HK-2 (cell line): ENCODE data around the gene CAMTA1.
"Not testable (repeated sequence)": the region's sequence is repeated elsewhere in the genome, so short reads cannot be mapped to it uniquely, and the experiment has no call there.

Experiments
- DNase-seq: peaks from one replicate; pipeline ENCODE4 v3.0.0-alpha.2; 2018; ENCODE audit not compliant: unreplicated experiment

The CAMTA1 gene, protein sequence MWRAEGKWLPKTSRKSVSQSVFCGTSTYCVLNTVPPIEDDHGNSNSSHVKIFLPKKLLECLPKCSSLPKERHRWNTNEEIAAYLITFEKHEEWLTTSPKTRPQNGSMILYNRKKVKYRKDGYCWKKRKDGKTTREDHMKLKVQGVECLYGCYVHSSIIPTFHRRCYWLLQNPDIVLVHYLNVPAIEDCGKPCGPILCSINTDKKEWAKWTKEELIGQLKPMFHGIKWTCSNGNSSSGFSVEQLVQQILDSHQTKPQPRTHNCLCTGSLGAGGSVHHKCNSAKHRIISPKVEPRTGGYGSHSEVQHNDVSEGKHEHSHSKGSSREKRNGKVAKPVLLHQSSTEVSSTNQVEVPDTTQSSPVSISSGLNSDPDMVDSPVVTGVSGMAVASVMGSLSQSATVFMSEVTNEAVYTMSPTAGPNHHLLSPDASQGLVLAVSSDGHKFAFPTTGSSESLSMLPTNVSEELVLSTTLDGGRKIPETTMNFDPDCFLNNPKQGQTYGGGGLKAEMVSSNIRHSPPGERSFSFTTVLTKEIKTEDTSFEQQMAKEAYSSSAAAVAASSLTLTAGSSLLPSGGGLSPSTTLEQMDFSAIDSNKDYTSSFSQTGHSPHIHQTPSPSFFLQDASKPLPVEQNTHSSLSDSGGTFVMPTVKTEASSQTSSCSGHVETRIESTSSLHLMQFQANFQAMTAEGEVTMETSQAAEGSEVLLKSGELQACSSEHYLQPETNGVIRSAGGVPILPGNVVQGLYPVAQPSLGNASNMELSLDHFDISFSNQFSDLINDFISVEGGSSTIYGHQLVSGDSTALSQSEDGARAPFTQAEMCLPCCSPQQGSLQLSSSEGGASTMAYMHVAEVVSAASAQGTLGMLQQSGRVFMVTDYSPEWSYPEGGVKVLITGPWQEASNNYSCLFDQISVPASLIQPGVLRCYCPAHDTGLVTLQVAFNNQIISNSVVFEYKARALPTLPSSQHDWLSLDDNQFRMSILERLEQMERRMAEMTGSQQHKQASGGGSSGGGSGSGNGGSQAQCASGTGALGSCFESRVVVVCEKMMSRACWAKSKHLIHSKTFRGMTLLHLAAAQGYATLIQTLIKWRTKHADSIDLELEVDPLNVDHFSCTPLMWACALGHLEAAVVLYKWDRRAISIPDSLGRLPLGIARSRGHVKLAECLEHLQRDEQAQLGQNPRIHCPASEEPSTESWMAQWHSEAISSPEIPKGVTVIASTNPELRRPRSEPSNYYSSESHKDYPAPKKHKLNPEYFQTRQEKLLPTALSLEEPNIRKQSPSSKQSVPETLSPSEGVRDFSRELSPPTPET (N-terminal part only)

DNA sequence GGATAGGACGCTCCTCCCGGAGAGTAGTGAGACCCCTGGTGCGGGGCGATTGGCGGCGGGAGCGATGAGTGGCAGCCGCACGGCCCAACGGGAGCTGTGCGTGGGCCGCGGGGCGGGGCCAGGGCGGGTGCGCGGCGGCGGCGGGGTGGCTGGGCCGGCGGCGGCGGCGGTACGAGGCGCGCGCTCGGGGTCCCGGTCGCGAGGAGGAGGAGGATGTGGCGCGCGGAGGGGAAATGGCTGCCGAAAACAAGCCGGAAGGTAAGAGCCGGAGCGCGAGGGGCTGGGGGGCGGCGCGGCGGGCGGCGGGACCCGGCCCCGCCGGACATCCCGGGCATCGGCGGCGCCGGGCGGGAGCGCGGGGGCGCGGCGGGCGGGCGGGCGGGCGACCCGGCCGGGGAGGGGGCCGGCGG is at the start of gene CAMTA1:
Gene CAMTA1 (plus strand): TSS at position 137 of the 410 bp plus-strand sequence. CDS start 77 bp downstream, at position 214.
- no peak for DNase-seq

DNA sequence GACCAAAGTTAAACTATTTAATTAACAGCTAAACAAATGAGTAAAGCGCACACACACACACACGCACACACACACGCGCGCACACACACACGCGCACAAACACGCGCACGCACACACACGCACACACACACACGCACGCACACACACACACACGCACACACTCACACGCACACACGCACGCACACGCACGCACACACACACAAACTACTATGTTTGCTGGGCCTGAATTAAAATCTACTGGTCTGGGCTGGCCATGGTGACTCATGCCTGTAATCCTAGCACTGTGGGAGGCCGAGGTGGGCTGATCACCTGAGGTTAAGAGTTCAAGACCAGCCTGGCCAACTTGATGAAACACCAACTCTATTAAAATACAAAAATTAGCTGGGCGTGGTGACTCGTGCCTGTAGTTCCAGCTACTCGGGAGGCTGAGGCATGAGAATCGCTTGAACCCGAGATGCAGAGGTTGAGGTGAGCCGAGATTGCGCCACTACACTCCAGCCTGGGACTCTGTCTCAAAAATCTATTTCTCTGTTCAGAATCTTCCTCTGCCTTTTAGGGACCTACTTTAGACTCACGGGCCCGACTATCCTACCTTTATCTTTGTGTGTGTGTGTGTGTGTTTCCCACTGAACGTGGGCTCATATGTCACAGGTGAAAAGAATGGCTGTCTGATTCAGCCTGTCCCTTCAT is 46.1 kb upstream of the CAMTA1 start:
- no peak for DNase-seq

DNA sequence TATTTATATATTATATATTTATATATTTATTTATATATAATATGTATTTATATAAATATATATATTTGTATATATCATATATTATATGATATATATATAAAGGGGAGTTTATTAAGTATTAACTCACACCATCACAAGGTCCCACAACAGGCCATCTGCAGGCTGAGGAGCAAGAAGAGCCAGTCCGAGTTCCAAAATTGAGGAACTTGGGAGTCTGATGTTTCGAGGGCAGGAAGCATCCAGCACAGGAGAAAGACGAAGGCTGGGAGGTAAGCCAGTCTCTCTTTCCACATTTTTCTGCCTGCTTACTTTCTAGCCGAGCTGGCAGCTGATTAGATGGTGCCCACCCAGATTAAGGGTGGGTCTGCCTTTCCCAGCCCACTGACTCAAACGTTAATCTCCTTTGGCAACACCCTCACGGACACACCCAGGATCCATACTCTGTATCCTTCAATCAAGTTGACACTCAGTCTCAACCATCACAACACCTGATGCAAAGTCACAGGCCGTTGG is 42.5 kb upstream of the CAMTA1 start:
- DNase-seq = not testable (repeated sequence)

DNA sequence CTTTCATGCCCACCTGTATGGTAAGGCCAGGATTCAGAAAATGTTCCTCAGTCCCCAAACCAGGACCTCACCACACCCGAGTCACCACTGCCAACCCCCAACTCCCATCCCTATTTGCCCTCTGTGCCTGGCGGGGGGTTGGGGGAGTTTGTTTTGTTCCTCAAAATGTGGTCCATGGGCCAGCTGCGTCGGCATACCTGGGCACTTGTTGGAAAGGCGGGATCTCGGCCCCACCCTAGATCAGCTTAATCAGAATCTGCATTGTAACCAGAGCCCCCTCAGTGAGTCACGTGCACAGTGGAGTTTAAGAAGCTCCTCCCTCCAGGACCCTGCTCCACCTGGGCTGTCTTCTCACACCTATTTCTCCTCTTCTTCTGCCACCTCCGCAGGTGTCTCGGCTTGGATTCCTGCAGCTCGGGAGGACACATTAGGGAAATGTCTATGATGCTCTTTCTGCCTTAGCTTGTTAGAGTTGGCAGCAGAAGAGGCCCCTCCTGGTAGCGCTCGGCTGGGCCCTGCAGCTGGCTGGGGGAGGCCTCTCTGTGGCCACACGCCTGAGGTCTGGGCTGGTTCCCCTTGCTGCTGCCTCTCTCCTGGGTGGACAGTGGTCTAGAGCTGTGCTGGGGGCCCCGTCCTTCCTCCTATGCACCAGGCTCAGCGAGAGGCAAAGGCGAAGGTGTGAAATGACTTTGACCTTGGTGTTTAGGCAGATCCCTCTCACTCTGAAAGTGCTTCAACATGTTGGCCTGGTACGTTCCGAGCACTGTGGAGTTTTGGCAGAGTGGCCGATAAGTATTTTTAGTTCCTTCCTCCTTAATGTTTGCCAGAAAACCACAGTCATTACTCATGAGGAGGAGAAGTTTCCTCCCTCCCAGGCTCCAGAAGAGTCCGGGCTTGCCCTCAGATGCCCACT is 41.8 kb upstream of the CAMTA1 start:
- peak; percentile 22 for DNase-seq

DNA sequence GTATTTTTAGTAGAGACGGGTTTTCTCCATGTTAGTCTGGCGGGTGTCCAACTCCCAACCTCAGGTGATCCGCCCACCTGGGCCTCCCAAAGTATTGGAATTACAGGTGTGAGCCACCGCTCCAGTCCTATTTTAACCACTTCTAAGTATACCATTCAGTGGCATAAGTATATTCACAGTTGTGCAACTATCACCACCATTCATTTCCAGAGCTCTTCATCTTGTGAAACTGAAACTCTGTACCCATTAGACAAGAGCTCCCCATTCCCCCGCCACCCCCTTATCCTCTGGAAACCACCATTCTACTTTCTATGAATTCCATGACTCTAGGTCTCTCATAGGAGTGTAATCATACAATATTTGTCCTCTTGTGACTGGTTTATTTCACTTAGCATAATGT is 40.2 kb upstream of the CAMTA1 start:
- no peak for DNase-seq

DNA sequence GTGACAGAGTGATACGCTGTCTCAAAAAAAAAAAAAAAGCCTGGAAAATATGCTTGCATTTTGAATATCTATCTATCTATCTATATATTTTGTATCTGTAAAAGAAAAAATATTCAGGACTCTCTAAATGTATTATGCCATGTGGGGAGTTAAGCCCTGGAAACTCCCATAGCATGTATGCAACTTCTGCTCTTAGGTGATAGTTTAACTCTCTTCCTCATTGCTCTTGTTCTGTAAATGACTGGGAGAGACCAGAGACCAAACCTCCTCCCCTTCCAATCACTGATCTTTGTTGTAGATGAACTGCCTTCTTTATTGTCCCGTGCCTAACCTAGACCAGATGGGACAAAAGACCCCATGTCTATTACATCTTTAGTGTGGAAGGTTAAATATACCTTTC is 37.6 kb upstream of the CAMTA1 start:
- DNase-seq = no peak

DNA sequence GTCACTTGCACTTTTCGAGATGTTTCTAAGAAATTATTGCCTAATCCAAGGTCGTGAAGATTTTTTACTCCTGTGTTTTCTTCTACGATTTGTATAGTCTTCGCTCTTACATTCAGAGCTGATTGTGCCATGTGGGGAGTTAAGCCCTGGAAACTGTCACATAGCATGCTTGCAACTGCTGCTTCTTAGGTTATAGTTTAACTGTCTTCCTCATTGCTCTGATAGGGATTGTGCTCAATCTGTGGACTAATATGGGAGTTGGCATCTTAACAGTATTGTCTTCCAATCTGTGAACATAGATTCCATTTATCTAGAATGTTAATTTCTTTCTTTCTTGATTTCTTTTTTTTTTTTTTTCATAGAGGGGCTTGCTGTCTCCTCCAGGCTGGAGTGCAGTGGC is 34.8 kb upstream of the CAMTA1 start:
- no peak for DNase-seq

DNA sequence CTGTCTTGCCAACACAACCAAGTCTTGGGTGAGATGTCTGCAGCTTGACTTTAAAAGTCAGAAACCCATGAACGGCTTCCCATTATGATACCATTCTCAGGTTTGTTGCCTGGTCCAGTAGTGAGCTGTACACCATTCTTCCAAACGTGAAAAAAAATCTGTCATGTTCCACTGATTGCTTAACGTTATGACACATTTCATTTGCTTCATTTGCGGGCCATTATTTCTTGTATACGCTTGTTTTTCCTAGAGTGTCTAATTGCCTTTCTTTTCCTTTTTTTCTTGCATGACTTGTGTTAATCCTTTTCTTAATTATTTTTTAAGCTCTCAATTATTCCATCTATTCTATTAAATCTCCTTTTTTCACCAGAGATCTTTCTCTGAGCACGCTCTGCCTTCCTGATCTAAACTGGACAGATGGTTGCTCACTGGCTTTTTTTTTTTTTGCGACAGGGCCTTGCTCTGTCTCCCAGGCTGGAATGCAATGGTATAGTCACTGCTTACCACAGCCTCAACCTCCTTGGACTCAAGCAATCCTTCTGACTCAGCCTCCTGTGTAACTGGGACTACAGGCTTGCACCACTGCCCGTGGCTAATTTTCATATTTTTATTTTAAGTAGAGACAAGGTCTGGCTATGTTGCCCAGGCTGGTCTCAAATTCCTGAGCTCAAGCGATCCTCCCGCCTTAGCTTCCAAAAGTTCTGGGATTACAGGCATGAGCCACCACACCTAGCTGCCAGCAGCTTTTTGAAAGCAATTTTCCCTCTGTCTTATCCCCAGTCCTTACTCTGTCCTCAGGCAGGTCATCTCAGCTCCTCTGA is 31.7 kb upstream of the CAMTA1 start:
- no peak for DNase-seq

DNA sequence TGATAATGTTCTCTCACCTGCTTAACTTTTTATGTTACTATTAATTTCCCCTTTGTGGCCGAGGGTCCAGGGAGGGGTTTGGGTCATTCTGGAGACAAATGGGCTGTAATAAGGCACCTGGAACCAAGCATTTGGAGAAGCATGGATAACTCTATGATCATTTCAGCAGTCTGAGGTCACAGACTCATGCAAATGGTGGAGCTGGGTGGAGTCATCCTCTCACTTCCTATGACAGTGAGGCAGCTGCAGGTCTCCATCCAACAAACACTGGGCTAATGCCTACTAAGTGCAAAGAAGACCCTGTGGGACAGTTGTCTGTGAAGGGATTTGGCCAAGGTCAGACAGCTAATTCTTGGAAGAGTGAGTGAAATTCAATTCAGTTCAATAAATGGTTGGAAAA is 28.8 kb upstream of the CAMTA1 start:
- DNase-seq = no peak

DNA sequence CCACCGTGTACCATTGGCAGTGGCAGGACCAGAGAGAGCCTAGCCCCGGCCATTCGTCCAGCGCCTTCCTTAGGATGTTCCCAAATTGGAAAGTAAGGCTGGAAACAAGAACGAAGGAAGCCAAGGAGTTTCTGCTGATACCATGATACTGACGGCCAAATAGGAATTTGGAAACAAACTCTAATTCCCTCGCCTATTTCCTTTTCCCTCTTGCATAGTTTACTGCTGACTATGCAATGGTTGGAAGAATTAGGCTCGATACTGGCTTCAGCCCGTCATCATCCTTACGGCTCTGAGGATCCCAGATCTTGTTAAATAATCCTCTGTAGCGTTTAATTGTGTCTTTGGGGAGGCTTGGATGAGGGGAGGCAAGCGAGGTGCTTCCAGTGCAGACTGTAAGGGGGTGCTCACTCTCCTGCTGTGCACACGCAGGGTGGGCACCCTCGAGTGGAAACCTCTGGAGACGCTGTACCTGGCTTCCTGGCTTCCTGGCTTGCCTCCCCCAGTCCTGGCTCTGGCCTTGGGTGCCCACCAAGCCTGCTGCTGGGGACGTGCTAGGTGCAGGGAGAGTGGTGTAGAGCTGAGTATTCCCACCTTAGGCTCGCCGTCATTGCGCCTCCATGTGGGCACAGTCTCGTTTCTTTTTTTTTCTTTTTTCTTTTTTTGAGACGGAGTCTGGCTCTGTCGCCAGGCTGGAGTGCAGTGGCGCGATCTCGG is 27.4 kb upstream of the CAMTA1 start:
- DNase-seq = no peak

DNA sequence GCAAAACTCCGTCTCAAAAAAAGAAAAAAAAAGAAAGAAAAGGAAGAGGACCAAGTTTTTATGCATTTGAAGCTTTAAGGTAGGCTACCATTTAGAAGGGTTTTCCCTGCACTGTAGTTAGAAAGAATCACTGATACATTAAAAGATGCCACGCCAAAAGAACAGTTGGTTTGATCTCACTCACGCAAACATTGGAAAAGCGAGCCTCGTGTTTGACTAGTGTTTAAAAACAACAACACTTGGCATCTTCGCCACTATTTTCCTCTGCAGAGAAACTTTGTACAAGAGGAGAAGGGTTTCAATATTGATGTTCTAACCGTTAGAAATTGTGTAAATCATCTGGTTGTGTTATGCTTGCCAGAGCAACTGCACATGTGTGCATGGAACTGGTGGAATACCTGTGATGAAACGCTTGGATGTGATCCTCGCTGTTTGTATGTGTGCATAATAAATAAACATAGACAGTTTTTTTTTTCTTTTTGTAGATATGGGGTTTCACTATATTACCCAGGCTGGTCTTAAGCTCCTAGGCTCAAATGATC is 24.0 kb upstream of the CAMTA1 start:
- DNase-seq = no peak

DNA sequence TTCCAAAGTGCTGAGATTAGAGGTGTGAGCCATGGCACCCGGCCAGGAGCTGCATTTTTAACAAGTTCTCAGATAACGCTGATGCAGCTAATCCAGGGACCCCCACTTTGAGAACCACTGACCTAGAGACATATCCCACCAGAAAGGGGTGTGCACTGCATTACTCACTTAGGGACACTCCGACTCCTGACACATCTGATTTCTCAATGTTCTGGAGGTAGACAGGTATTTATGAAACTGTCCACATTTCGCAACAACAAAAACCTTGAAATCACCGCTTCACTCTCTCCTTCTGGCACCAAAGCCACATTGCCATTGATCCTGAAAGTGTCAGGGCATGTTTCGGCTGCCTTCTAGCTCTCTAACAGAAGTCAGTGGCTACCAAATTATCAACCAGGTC is 23.2 kb upstream of the CAMTA1 start:
- DNase-seq = no peak

DNA sequence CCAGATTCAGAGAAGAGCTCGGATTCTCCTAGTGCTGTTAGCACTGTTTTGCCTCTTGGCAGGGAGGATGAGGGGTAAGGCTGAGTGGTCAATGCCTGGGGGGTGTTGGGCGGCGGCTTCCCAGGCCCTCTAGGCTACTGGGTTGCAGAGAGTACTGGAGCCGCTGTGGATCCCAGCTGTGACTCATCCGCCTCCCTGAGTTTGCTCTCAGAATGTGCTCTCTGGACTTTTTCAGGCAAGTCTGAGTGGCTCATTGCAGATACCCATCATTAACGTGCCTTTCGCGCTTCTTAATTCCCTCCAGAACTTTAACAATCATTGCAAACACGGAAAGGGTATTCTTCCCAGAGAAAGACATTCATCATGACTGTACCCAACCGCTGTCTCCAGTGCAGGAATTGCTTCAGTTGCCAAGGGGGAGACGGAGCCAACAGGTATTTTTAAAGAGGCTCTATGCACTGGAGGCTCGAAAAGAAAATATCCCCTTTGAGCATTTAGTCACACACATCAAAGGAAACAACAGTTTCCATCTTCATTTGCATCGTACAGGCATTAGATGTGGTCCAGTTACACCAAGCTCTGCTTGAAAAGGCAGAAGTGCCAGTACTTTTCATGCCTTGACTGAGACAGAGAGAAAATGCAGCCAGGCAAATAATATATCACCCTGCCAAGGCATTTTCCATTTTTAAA is 14.4 kb upstream of the CAMTA1 start:
- DNase-seq = peak; percentile 13

DNA sequence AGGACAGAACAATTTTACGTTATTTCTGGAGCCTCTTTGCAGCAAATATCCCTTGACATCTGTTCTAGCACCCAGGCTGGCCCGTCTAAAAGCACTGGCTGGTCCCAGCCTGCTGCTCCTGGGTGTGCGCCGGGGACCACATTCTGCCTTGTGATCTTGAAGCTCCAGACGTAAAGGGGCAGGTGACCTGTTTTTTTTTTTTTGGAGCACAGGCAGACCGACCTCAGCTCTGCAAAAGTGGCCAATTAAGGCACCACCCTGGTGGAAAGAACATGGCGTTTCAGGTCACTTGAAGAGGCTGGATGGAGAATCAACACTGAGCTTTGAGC is 13.8 kb upstream of the CAMTA1 start:
- no peak for DNase-seq

DNA sequence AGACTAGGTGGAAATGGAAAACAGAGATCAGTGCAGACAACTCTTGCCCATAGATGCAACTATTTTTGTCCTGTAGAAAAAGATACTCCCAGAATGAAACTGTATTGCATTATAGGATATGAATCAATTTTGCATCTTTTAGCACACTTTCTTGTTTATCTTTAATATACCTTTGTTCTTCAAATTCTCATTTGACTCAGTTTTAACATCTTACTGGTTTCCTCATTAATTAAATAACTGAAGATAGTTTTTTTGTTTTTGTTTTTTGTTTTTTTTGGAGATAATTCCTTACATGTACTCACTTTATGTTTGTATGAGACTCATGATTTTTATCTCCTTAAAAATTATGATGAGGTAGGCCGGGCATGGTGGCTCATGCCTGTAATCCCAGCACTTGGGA is 10.9 kb upstream of the CAMTA1 start:
- DNase-seq = no peak

DNA sequence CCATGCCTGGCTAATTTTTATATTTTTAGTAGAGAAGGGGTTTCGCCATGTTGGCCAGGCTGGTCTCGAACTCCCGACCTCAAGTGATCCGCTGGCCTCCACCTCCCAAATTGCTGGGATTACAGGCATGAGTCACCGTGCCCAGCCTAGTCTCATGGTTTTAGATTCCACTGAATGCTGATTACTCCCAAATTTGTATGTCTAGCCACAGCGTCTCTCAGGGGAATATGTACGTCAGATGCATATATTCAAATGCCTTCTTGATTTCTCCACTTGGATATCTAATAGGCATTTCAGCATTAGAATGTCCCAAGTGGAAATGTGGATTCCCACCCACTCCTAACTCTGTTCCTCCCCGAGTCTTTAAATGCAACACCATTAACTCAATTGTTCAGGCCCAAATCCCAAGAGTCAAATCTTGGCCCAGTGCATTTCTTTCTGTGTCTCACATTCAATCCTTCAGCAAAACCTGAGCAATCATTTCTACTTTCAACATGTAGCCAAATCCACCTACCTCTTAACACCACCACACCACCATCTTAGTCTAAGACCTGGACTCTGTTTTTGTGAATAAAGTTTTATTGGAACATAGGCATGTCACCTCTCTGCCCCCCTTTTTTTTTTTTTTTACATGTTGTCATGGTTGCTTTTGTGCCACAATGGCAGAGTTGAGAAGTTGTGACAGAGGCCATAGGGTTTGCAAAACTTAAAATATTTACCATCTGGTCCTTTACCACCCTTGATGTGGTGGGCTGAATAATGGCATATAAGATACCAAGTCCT is 9.8 kb upstream of the CAMTA1 start:
- DNase-seq = no peak

DNA sequence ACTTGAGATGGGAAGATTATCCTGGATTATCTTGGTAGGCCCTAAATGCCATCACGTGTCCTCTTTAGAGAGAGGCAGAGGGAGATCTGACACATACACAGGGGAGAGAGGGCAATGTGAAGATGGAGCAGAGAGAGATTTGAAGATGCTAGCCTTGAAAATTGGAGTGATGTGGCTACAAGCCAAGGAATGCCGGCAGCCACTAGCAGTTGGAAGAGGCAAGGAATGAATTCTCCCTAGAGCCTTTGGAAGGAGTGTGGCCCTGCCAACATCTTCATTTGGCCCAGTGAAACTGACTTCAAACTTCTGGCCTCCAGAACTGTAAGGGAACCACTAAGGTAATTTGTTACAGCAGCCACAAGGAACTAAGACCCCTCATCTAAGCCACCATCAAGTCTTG is 8.9 kb upstream of the CAMTA1 start:
- no peak for DNase-seq
